B cell (primary cell): ENCODE results near the gene COBL.

Experiments used
- EZH2 ChIP-seq: IDR thresholded peaks from 2 replicates; pipeline ENCODE4 v1.6.1; 2012; ENCODE audit warnings: borderline replicate concordance, low read depth, mild to moderate bottlenecking, moderate library complexity, low read length; ENCODE audit not compliant: insufficient read depth, poor library complexity, severe bottlenecking
- TF ChIP-seq, protein P1 (sequence below): fragments of 200-600 bp; IDR thresholded peaks from one replicate; pipeline ENCODE4 v1.8.0; 2022; ENCODE audit warnings: antibody characterized with exemption, mild to moderate bottlenecking

- TF ChIP-seq, protein P1, sequence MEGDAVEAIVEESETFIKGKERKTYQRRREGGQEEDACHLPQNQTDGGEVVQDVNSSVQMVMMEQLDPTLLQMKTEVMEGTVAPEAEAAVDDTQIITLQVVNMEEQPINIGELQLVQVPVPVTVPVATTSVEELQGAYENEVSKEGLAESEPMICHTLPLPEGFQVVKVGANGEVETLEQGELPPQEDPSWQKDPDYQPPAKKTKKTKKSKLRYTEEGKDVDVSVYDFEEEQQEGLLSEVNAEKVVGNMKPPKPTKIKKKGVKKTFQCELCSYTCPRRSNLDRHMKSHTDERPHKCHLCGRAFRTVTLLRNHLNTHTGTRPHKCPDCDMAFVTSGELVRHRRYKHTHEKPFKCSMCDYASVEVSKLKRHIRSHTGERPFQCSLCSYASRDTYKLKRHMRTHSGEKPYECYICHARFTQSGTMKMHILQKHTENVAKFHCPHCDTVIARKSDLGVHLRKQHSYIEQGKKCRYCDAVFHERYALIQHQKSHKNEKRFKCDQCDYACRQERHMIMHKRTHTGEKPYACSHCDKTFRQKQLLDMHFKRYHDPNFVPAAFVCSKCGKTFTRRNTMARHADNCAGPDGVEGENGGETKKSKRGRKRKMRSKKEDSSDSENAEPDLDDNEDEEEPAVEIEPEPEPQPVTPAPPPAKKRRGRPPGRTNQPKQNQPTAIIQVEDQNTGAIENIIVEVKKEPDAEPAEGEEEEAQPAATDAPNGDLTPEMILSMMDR, result no peak
- no peak for TF ChIP-seq EZH2
Observed at GRCh38 chr7:51226063-51226755, 90.4 kb downstream of the COBL start.
